PC-3 (cell line): ENCODE results near the gene CCDC187. TPM values are rescaled to one million over a fixed set of nuclear protein-coding genes. Genes with fewer than 3 reads are reported as not detected.

Experiments used
- ATAC-seq: fragments of 200-7000 bp; cut with Tn5 transposase; 2 replicates; pipeline ENCODE4 v1.9.1; 2020; ENCODE audit warnings: mild to moderate bottlenecking, moderate library complexity
- BruUV-seq: library from RNA; stranded (reverse); fragments of 400-500 nt; replicated peaks from 2 replicates; lab custom pipeline; 2021; lab: Mats Ljungman, UMichigan
- CTCF ChIA-PET: fragments of 300-600 bp; sonication (Branson Sonifier 250); formaldehyde crosslinking; loops from one replicate; lab custom pipeline; 2022; ENCODE audit warnings: antibody characterized with exemption; lab: Charles Lee
- POLR2A ChIA-PET: fragments of 300-600 bp; sonication (Branson Sonifier 250); formaldehyde crosslinking; loops from one replicate; lab custom pipeline; 2022; ENCODE audit warnings: antibody characterized with exemption; ENCODE audit not compliant: unreplicated experiment; lab: Charles Lee
- DNase-seq: peaks from one replicate; pipeline ENCODE4 v3.0.0-alpha.2; 2015
- H2AFZ ChIP-seq: fragments of 300-600 bp; sonication (generic); 2 replicates; pipeline ENCODE4 v1.6.0; 2016; ENCODE audit warnings: antibody characterized with exemption, low read length
- H3F3A ChIP-seq: fragments of 300-600 bp; sonication (generic); one replicate; pipeline ENCODE4 v1.6.0; 2017; ENCODE audit warnings: antibody characterized with exemption, low read length, control low read depth, mild to moderate bottlenecking; ENCODE audit not compliant: unreplicated experiment
- H3K27ac ChIP-seq: fragments of 300-600 bp; sonication (generic); 2 replicates; pipeline ENCODE4 v1.5.1; 2016; ENCODE audit warnings: mild to moderate bottlenecking, low read length
- H3K27me3 ChIP-seq: fragments of 300-600 bp; sonication (generic); 2 replicates; pipeline ENCODE4 v1.6.1; 2016; ENCODE audit warnings: low read length, mixed read lengths
- H3K36me3 ChIP-seq: fragments of 300-600 bp; sonication (generic); 2 replicates; pipeline ENCODE4 v1.6.1; 2016; ENCODE audit warnings: low read depth, mixed run types, low read length, mixed read lengths
- H3K4me1 ChIP-seq: fragments of 300-600 bp; sonication (generic); 2 replicates; pipeline ENCODE4 v1.5.1; 2016; ENCODE audit warnings: low read length; ENCODE audit not compliant: insufficient read depth
- H3K4me2 ChIP-seq: fragments of 300-600 bp; sonication (generic); 2 replicates; pipeline ENCODE4 v1.6.0; 2016; ENCODE audit warnings: low read length
- H3K4me3 ChIP-seq: fragments of 300-600 bp; sonication (generic); 2 replicates; pipeline ENCODE4 v1.5.1; 2016; ENCODE audit warnings: mild to moderate bottlenecking, low read length, mixed read lengths
- H3K79me2 ChIP-seq: fragments of 300-600 bp; sonication (generic); 2 replicates; pipeline ENCODE4 v1.6.1; 2017; ENCODE audit warnings: low read length, mixed read lengths
- H3K9ac ChIP-seq: fragments of 300-600 bp; sonication (generic); 2 replicates; pipeline ENCODE4 v1.6.0; 2016; ENCODE audit warnings: mild to moderate bottlenecking, low read length
- H3K9me2 ChIP-seq: fragments of 300-600 bp; sonication (generic); replicated peaks from 2 replicates; pipeline ENCODE4 v1.6.1; 2016; ENCODE audit warnings: mixed run types, low read length, mixed read lengths
- H3K9me3 ChIP-seq: fragments of 300-600 bp; sonication (generic); 2 replicates; pipeline ENCODE4 v1.6.1; 2016; ENCODE audit warnings: low read length, mixed read lengths
- H4K20me1 ChIP-seq: fragments of 300-600 bp; sonication (generic); 2 replicates; pipeline ENCODE4 v1.6.1; 2016; ENCODE audit warnings: low read length, mixed read lengths
- EZH2 ChIP-seq: fragments of 300-600 bp; sonication (generic); IDR thresholded peaks from one replicate; pipeline ENCODE4 v1.6.1; 2017; ENCODE audit warnings: antibody characterized with exemption, mild to moderate bottlenecking, low read length; ENCODE audit not compliant: unreplicated experiment
- EZH2phosphoT487 ChIP-seq: fragments of 300-600 bp; sonication (generic); IDR thresholded peaks from 2 replicates; pipeline ENCODE4 v1.6.1; 2018; ENCODE audit warnings: mild to moderate bottlenecking, antibody characterized with exemption, low read length, borderline replicate concordance
- intact Hi-C: fragments of 100-400 bp; cut with micrococcal nuclease; formaldehyde crosslinking; loops from 2 replicates; pipeline ENCODE4 v1.9.0; 2023
- total RNA-seq: library from RNA; depleted of rRNA; stranded (reverse); fragments of >200 nt; gene quantifications from 2 replicates; pipeline ENCODE4 v1.2.3, GENCODE V29; 2014
- TF ChIP-seq, protein P1 (sequence below): fragments of 300-600 bp; sonication (generic); conservative IDR thresholded peaks from 2 replicates; pipeline ENCODE4 v1.5.1; 2017; ENCODE audit warnings: antibody characterized with exemption, low read depth, mild to moderate bottlenecking, low read length

Gene CCDC187
- total RNA-seq, 1 experiment from 2014 or later = 0.04 TPM

- intact Hi-C loops = no loop called here
- CTCF ChIA-PET = no interaction called here
- H3K9me2 ChIP-seq = no peaks in the 10 kb centered on the region
- no peaks in the 10 kb centered on the region for H3K79me2 ChIP-seq
- DNase-seq (no peak), ATAC-seq (no peak)
- POLR2A ChIA-PET = no interaction called here
- no peaks in the 10 kb centered on the region for H3K9me3 ChIP-seq
- no peaks in the 10 kb centered on the region for H3F3A ChIP-seq
- no peak for TF ChIP-seq EZH2phosphoT487
- TF ChIP-seq EZH2 = no peak
- no peaks in the 10 kb centered on the region for H3K4me1 ChIP-seq
- H3K27ac ChIP-seq = no peak overlapping the region
- H2AFZ ChIP-seq = no peak overlapping the region
- no peak overlapping the region for H3K9ac ChIP-seq
- BruUV-seq = no TSS peak
- no peaks in the 10 kb centered on the region for H3K27me3 ChIP-seq
- H4K20me1 ChIP-seq = no peaks in the 10 kb centered on the region
- H3K4me2 ChIP-seq = no peak overlapping the region
- H3K36me3 ChIP-seq = no peaks in the 10 kb centered on the region
- no peak overlapping the region for H3K4me3 ChIP-seq
Observed at GRCh38 chr9:136255166-136255538, 48.7 kb downstream of the CCDC187 start.

- Histone ChIP-seq H3K9ac (no peak overlapping the region), H2AFZ (no peak overlapping the region), H3K4me3 (no peak overlapping the region), H3K79me2 (no peaks in the 10 kb centered on the region), H3K9me3 (no peaks in the 10 kb centered on the region), H4K20me1 (no peaks in the 10 kb centered on the region), H3F3A (no peaks in the 10 kb centered on the region), H3K4me1 (no peaks in the 10 kb centered on the region), H3K27me3 (no peaks in the 10 kb centered on the region), H3K27ac (no peak overlapping the region), H3K36me3 (no peaks in the 10 kb centered on the region), H3K9me2 (no peaks in the 10 kb centered on the region), H3K4me2 (no peak overlapping the region)
- DNase-seq (no peak), ATAC-seq (no peak)
- CTCF ChIA-PET = no interaction called here
- intact Hi-C loops = no loop called here
- TF ChIP-seq EZH2phosphoT487 = no peak
- no peak for TF ChIP-seq EZH2
- TF ChIP-seq, protein P1, sequence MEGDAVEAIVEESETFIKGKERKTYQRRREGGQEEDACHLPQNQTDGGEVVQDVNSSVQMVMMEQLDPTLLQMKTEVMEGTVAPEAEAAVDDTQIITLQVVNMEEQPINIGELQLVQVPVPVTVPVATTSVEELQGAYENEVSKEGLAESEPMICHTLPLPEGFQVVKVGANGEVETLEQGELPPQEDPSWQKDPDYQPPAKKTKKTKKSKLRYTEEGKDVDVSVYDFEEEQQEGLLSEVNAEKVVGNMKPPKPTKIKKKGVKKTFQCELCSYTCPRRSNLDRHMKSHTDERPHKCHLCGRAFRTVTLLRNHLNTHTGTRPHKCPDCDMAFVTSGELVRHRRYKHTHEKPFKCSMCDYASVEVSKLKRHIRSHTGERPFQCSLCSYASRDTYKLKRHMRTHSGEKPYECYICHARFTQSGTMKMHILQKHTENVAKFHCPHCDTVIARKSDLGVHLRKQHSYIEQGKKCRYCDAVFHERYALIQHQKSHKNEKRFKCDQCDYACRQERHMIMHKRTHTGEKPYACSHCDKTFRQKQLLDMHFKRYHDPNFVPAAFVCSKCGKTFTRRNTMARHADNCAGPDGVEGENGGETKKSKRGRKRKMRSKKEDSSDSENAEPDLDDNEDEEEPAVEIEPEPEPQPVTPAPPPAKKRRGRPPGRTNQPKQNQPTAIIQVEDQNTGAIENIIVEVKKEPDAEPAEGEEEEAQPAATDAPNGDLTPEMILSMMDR = no peak
- POLR2A ChIA-PET = no interaction called here
- no TSS peak for BruUV-seq
Observed at GRCh38 chr9:136254381-136255165, 49.3 kb downstream of the CCDC187 start.

- Histone ChIP-seq H3K9me3 (no peaks in the 10 kb centered on the region), H3K4me1 (no peaks in the 10 kb centered on the region), H3K36me3 (no peaks in the 10 kb centered on the region), H3K27me3 (no peaks in the 10 kb centered on the region), H4K20me1 (no peaks in the 10 kb centered on the region), H3K27ac (no peak overlapping the region), H3K9ac (no peak overlapping the region), H3K4me3 (no peak overlapping the region), H3F3A (no peaks in the 10 kb centered on the region), H3K79me2 (no peaks in the 10 kb centered on the region), H3K9me2 (no peaks in the 10 kb centered on the region), H3K4me2 (no peak overlapping the region), H2AFZ (no peak overlapping the region)
- ATAC-seq (no peak), DNase-seq (no peak)
- ChIA-PET CTCF (no interaction called here), POLR2A (no interaction called here)
- no TSS peak for BruUV-seq
- TF ChIP-seq, protein P1 = no peak
- TF ChIP-seq EZH2 (no peak), EZH2phosphoT487 (no peak)
- intact Hi-C loops = no loop called here
Observed at GRCh38 chr9:136253246-136254130, 50.4 kb downstream of the CCDC187 start.
